ENCODE results near the gene GIT2. TPM values are rescaled to one million over a fixed set of nuclear protein-coding genes. Genes with fewer than 3 reads are reported as not detected.

Gene GIT2
- total RNA-seq, 4 donors from 2014 or later, result 36.8 to 52.8 (median 42.3) TPM

- Histone ChIP-seq H3K4me1 (no peaks in the 10 kb centered on the region), H3K27ac (no peak overlapping the region), H3K9me3 (no peaks in the 10 kb centered on the region), H3K36me3 (peaks cover 0 to 81% of the 10 kb centered on the region in 2 donors), H3K27me3 (no peaks in the 10 kb centered on the region), H3K4me3 (no peak overlapping the region)
- TF ChIP-seq POLR2AphosphoS5 (IDR thresholded peaks at IDR 0.05) (no peak), EP300 (IDR thresholded peaks at IDR 0.05) (no peak), CTCF (IDR thresholded peaks at IDR 0.05) (no peak), POLR2A (IDR thresholded peaks at IDR 0.05) (no peak)
- ATAC-seq, result no peak
- no CpG with 5 or more reads among the region's 5 CpGs for WGBS, 2 donors (ENCODE audit: low coverage in 1 of 2)
These were observed 73.1 kb downstream of the GIT2 start for GRCh38 chr12:109923038-109923437.

- no peaks in the 10 kb centered on the region for H3K9me3 ChIP-seq
- ATAC-seq, result no peak
- WGBS, 2 donors (ENCODE audit: low coverage in 1 of 2), result 100% methylated on average over 1 of the region's 4 CpGs
- no peak overlapping the region for H3K4me3 ChIP-seq
- no peaks in the 10 kb centered on the region for H3K4me1 ChIP-seq
- no peak overlapping the region for H3K27ac ChIP-seq
- H3K36me3 ChIP-seq, result peaks cover 0 to 81% of the 10 kb centered on the region in 2 donors
- TF ChIP-seq POLR2A (IDR thresholded peaks at IDR 0.05) (no peak), CTCF (IDR thresholded peaks at IDR 0.05) (no peak)
- no peaks in the 10 kb centered on the region for H3K27me3 ChIP-seq
These were observed 74.2 kb downstream of the GIT2 start for GRCh38 chr12:109921982-109922381.

- H3K4me3 ChIP-seq, result no peak overlapping the region
These were observed 75.8 kb downstream of the GIT2 start for GRCh38 chr12:109920261-109920780.

GRCh38 chr12:109919456-109919855 lies 76.7 kb downstream of the GIT2 start:
- no peaks in the 10 kb centered on the region for H3K4me1 ChIP-seq
- H3K4me3 ChIP-seq, result no peak overlapping the region
- ATAC-seq, result no peak
- peaks cover 0 to 95% of the 10 kb centered on the region in 2 donors for H3K36me3 ChIP-seq
- no peak for TF ChIP-seq POLR2A (IDR thresholded peaks at IDR 0.05)
- TF ChIP-seq CTCF (IDR thresholded peaks at IDR 0.05), result no peak
- no peak for TF ChIP-seq POLR2AphosphoS5 (IDR thresholded peaks at IDR 0.05)
- TF ChIP-seq EP300 (IDR thresholded peaks at IDR 0.05), result no peak
- H3K27ac ChIP-seq, result no peak overlapping the region
- H3K27me3 ChIP-seq, result no peaks in the 10 kb centered on the region
- 64 to 75% methylated on average over 5 to 9 of the region's 10 CpGs for WGBS, 2 donors (ENCODE audit: low coverage in 1 of 2)
- no peaks in the 10 kb centered on the region for H3K9me3 ChIP-seq

More at GRCh38 chr12:109920261-109920780, 75.8 kb downstream of the GIT2 start:
- H3K36me3 ChIP-seq, result peaks cover 0 to 86% of the 10 kb centered on the region in 2 donors
- TF ChIP-seq POLR2A (IDR thresholded peaks at IDR 0.05), result no peak
- no peak for TF ChIP-seq EP300 (IDR thresholded peaks at IDR 0.05)
- no peak for TF ChIP-seq CTCF (IDR thresholded peaks at IDR 0.05)
- no peak for TF ChIP-seq POLR2AphosphoS5 (IDR thresholded peaks at IDR 0.05)
- H3K27ac ChIP-seq, result no peak overlapping the region
- WGBS, 2 donors (ENCODE audit: low coverage in 1 of 2), result 75 to 80% methylated on average over 4 to 7 of the region's 11 CpGs
- H3K9me3 ChIP-seq, result no peaks in the 10 kb centered on the region
- no peaks in the 10 kb centered on the region for H3K4me1 ChIP-seq
- no peaks in the 10 kb centered on the region for H3K27me3 ChIP-seq
- ATAC-seq, result no peak

GRCh38 chr12:109916045-109916444 lies 80.1 kb downstream of the GIT2 start:
- no peak overlapping the region for H3K4me3 ChIP-seq
- 90% methylated on average over 3 of the region's 4 CpGs; no CpG with 5 or more reads in 1 of the 2 donors for WGBS, 2 donors (ENCODE audit: low coverage in 1 of 2)
- no peaks in the 10 kb centered on the region for H3K27me3 ChIP-seq
- H3K4me1 ChIP-seq, result no peaks in the 10 kb centered on the region
- no peak overlapping the region for H3K27ac ChIP-seq
- H3K36me3 ChIP-seq, result peaks cover 0 to 100% of the 10 kb centered on the region in 2 donors
- no peak for ATAC-seq
- TF ChIP-seq CTCF (IDR thresholded peaks at IDR 0.05), result no peak
- TF ChIP-seq EP300 (IDR thresholded peaks at IDR 0.05), result no peak
- no peak for TF ChIP-seq POLR2A (IDR thresholded peaks at IDR 0.05)
- TF ChIP-seq POLR2AphosphoS5 (IDR thresholded peaks at IDR 0.05), result no peak
- H3K9me3 ChIP-seq, result no peaks in the 10 kb centered on the region
